Thyroid gland (tissue), 4 donors: ENCODE results near the gene TMX4.

Experiments used
- CTCF ChIP-seq, 6 experiments: fragments of 200-600 bp in 3 of 6; fragments of 450-650 bp in 3 of 6; sonication (generic) in 3 of 6; IDR thresholded peaks; one replicate each; pipeline ENCODE4 v1.5.1; 2016 to 2019; ENCODE audit warnings: antibody characterized with exemption in 6 of 6, mild to moderate bottlenecking in 2 of 6, inconsistent platforms in 1 of 6, moderate library complexity in 1 of 6
- POLR2A ChIP-seq, 2 donors: fragments of 450-650 bp; IDR thresholded peaks; one replicate each; pipeline ENCODE4 v1.6.1; 2017; ENCODE audit warnings: antibody characterized with exemption in 2 of 2, mild to moderate bottlenecking in 2 of 2, moderate library complexity in 1 of 2

DNA sequence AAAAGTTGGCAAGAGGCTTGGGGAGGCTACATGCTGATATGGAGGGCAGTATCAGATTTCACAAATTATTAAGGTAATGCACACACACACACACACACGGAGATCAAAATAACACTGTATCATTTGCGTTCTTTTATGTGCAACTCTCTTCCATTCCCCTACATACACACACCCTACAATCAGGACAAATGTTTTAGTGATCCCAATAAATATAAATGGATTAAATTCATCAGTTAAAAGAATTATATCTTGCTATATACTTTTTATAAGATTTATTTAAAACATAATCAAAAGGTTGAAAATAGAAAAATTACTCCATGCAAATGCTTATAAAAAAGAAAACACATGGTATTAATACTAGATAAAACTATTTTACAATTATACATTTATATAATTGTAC is 25.9 kb downstream of the TMX4 start:
- TF ChIP-seq CTCF (IDR thresholded peaks at IDR 0.05) (no peak), POLR2A (IDR thresholded peaks at IDR 0.05) (no peak)
